Measurements from ENCODE around the gene RNF8.

DNA sequence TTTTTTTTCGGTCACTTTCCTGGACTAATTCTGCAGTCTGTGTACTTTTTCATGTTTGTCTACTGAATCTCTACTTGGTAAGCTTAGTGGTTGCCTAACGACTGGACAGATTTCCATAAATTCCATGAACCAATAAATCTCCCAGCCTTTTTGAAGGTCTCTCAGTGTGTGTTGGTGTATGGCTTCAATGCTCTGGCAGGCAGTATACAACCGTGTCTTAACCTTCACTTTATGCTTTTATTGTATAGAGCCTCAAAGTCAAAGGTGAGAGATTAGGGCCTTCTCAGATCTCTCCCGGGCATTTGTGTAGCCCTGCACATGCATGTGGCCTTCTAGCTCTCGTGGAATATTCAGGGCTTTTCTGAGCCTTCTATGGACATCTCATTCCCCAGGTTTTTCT, 64.9 kb downstream of the RNF8 start:
- TF ChIP-seq POLR2A (IDR thresholded peaks at IDR 0.05; ENCODE audit: low read depth, low read length) (no peak), EZH2 (IDR thresholded peaks at IDR 0.05; ENCODE audit: borderline replicate concordance, low read depth, low read length, severe bottlenecking) (no peak), FOS (IDR thresholded peaks at IDR 0.05; ENCODE audit: borderline replicate concordance, insufficient read depth, low read length) (no peak), POLR2AphosphoS5 (IDR thresholded peaks at IDR 0.05; ENCODE audit: insufficient read depth, low read depth, low read length) (no peak), MYC (IDR thresholded peaks at IDR 0.05; ENCODE audit: low read depth, low read length) (no peak)
- TF ChIP-seq, protein P1, sequence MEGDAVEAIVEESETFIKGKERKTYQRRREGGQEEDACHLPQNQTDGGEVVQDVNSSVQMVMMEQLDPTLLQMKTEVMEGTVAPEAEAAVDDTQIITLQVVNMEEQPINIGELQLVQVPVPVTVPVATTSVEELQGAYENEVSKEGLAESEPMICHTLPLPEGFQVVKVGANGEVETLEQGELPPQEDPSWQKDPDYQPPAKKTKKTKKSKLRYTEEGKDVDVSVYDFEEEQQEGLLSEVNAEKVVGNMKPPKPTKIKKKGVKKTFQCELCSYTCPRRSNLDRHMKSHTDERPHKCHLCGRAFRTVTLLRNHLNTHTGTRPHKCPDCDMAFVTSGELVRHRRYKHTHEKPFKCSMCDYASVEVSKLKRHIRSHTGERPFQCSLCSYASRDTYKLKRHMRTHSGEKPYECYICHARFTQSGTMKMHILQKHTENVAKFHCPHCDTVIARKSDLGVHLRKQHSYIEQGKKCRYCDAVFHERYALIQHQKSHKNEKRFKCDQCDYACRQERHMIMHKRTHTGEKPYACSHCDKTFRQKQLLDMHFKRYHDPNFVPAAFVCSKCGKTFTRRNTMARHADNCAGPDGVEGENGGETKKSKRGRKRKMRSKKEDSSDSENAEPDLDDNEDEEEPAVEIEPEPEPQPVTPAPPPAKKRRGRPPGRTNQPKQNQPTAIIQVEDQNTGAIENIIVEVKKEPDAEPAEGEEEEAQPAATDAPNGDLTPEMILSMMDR (IDR thresholded peaks at IDR 0.05; ENCODE audit: extremely low read depth in 1 of 2, insufficient read depth in 1 of 2, low read depth in 1 of 2, low read length in 2 of 2) = no peak
- TF ChIP-seq, protein P2, sequence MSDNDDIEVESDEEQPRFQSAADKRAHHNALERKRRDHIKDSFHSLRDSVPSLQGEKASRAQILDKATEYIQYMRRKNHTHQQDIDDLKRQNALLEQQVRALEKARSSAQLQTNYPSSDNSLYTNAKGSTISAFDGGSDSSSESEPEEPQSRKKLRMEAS (IDR thresholded peaks at IDR 0.05; ENCODE audit: insufficient read depth, insufficient read length) = no peak
